Fibroblast of villous mesenchyme (primary cell): ENCODE measurements around the gene LINGO4. TPM values are rescaled to one million over a fixed set of nuclear protein-coding genes. Genes with fewer than 3 reads are reported as not detected.

ENCODE experiments used
- DNase-seq: peaks from one replicate; pipeline ENCODE4 v3.0.0-alpha.2; 2010; ENCODE audit warnings: low read depth
- H3K4me3 ChIP-seq: 2 replicates; pipeline ENCODE4 v1.5.1; 2011; ENCODE audit warnings: low read depth, mild to moderate bottlenecking, low read length
- total RNA-seq: library from RNA; depleted of rRNA; stranded (reverse); fragments of >200 nt; gene quantifications from 2 replicates; pipeline ENCODE4 v1.2.3, GENCODE V29; 2012
- TF ChIP-seq, protein P1 (sequence below): IDR thresholded peaks from 2 replicates; pipeline ENCODE4 v1.5.1; 2012; ENCODE audit warnings: low read depth, mild to moderate bottlenecking, low read length; ENCODE audit not compliant: insufficient read depth

LINGO4 gene
- total RNA-seq, 1 donor: not detected

DNA sequence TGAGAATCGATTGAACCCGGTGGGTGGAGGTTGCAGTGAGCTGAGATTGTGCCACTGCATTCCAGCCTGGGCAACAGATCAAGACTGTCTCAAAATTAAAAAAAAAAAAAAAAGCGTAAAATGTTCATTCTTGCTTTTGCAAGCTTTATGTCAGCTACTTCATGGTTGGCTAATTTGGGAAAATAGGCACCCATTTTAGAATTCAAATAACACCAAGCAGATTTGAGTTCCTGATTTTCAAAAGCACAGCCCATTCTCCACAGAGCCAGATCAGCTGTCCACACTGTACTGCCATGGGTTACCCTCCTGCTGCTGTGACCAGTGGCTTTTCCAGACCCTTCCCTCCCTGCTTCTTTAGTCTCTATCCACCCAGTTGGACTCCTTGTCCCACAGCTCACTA is 43.9 kb upstream of the LINGO4 start:
- H3K4me3 ChIP-seq: no peak overlapping the region
- TF ChIP-seq, protein P1, sequence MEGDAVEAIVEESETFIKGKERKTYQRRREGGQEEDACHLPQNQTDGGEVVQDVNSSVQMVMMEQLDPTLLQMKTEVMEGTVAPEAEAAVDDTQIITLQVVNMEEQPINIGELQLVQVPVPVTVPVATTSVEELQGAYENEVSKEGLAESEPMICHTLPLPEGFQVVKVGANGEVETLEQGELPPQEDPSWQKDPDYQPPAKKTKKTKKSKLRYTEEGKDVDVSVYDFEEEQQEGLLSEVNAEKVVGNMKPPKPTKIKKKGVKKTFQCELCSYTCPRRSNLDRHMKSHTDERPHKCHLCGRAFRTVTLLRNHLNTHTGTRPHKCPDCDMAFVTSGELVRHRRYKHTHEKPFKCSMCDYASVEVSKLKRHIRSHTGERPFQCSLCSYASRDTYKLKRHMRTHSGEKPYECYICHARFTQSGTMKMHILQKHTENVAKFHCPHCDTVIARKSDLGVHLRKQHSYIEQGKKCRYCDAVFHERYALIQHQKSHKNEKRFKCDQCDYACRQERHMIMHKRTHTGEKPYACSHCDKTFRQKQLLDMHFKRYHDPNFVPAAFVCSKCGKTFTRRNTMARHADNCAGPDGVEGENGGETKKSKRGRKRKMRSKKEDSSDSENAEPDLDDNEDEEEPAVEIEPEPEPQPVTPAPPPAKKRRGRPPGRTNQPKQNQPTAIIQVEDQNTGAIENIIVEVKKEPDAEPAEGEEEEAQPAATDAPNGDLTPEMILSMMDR: no peak
- DNase-seq: no peak

DNA sequence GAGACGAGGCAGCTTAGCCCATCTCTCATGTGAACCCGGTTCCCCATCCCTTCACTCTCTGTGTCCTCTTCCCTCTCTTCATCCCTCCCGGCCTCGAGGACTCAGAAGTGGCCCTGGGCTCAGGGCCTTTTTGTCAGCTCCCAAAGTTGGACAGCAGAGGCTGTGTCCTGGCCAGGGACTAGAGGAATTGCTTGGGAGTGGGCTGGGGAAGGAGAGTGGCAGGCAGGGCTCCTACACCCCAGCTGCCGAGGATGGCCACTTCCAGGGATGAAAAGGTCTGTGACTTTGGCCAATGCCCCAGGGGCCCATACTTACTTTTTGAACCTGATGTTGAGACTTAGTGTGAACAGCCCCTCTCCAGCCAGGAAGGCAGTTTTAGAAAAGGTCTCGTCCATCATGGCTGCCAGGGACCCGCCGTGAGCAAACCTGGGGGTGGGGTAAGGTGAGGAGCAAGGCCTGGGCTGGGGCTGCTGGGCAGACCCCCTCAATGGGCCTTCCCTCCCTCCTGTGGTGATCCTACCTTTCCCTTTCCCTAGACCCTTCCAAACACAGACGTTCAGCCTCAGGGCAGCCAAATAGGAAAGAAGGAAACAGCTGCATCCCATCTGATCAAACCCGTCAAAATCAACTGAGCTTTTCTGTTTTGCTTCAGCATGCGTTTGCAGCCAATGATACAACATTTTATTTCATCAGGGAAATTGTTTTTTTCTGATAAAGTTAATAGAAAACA is 42.8 kb upstream of the LINGO4 start:
- no peak for DNase-seq
- TF ChIP-seq, protein P1: no peak
- H3K4me3 ChIP-seq: no peak overlapping the region

DNA sequence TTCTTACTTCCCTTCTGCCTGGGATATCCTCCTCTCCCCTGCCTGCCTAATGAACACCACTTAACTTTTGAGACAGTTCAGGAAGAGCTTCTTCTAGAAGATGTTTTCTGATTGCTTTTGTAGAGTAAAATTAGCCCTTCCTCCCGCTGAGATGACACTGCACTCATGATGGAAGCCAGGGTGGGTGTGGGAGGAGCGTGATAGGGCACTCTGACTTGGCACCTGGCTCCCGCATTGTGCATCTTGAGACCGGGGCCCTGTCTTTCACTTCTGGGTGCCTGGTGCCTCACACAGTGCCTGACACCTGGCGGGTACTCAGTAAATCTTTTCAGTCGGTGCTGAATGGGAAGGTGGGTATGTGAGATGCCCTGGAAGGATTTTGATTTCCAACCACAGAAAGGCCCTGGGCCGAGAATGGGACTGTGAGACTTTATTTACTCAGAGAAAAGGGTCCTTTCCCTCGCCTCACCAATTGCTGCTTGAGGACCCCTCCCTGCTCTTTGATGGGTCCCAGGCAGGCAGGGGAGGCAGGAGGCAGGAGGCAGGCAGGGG is 41.5 kb upstream of the LINGO4 start:
- TF ChIP-seq, protein P1: no peak
- DNase-seq: no peak
- no peak overlapping the region for H3K4me3 ChIP-seq

DNA sequence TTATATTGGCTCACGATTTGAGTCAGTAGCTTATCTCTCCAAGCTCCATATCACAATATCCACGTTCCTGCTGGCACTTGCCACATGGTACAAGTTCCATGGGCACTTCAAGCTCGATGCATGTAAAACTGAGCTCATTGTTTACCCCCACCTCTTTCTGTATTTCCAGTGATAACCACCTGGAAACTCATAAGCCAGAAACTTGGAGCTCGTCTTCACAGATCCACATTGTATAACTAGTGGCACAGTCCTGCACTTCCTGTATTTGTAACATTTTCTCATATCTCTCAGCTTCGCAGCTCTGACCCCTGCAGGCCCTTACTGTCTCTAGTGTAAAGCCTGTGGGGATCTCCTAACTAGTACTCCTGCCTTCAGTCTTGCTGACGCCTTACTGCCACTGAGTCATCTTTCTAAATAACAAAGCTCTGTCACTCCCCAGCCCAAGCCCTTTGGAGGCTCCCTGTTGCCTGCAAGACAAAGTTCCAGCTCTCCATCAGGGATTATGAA is 40.9 kb upstream of the LINGO4 start:
- DNase-seq: peak; percentile 30
- no peak overlapping the region for H3K4me3 ChIP-seq
- TF ChIP-seq, protein P1: no peak

DNA sequence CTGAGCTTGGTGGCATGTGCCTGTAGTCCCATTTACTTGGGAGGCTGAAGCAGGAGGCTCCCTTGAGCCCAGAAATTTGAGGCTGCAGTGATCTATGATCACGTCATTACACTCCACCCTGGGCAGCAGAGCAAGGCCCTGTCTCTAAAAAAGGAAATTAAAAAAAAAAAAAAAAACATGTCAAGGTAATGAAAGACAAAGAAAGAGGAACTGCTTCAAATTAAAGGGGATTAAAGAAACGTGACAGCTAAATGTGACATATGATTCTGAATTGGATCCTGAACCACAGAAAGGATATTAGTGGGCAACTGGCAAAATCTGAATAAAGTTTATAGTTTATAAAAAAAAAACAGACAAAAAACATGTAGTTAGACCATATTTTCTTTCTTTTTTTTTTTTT is 38.2 kb upstream of the LINGO4 start:
- TF ChIP-seq, protein P1: no peak
- no peak for DNase-seq
- no peak overlapping the region for H3K4me3 ChIP-seq

DNA sequence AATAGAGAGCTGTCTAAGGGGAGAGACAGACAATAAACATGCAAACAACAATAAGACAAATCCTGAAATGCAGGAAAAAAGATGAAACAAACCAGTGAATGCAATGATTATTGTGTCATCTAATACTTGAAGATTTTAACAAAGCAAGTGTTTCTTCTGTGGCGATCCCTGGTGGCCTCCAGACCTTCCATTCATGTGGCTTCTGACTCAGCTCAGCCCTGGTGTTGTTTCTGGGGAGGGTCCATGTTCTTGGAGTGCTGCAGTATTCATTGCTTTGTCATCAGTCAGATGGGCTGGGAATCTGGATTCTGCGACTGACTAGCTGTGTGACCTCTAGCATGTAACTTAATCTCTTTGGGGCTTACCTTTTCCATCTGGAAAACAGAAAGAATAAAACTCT is 35.9 kb upstream of the LINGO4 start:
- TF ChIP-seq, protein P1: no peak
- H3K4me3 ChIP-seq: no peak overlapping the region
- DNase-seq: no peak

DNA sequence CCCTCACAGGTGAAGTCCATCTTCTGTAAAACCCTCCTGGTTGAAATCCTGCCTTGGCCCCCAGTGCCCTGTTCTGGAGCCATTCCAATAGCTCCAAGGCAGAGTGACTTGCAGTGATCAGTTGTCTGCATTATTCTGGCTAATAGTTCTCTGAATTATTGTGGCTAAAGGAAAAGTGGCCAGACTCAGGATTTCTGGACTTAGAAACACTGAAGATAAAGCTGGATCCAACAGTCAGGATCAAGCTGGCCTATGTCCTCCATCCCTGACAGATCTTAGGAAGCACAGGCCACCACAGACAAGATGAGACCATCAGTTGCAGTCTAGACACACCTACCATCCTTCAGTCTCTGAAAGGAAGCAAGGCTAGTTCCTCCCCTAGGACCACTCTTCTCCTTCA is 35.2 kb upstream of the LINGO4 start:
- DNase-seq: no peak
- TF ChIP-seq, protein P1: no peak
- H3K4me3 ChIP-seq: no peak overlapping the region
